Activated CD8-positive, alpha-beta T cell treated with anti-CD3 and anti-CD28 coated beads, Interleukin-2, amount 10 ng/mL, durations not matched to agents 7 days and 5 days (primary cell): Measurements from ENCODE around the gene ANKIB1. TPM values are rescaled to one million over a fixed set of nuclear protein-coding genes. Genes with fewer than 3 reads are reported as not detected.

Source experiments
- ATAC-seq: fragments of 150-1000 bp; cut with Tn5 transposase; one replicate; pipeline ENCODE4 v1.10.0; 2021; ENCODE audit warnings: moderate library complexity
- CTCF ChIA-PET: fragments of 350-600 bp; sonication (Branson Sonifier 250); formaldehyde crosslinking; loops from one replicate; lab custom pipeline; 2021; ENCODE audit warnings: antibody characterized with exemption; lab: Charles Lee
- POLR2A ChIA-PET: fragments of 350-600 bp; sonication (Branson Sonifier 250); formaldehyde crosslinking; loops from one replicate; lab custom pipeline; 2021; ENCODE audit warnings: antibody characterized with exemption; lab: Charles Lee
- DNase-seq: peaks from one replicate; pipeline ENCODE4 v3.0.0-alpha.2; 2020
- H3K27ac Mint-ChIP-seq: one replicate; pipeline ENCODE4 v1.8.0; 2021; ENCODE audit warnings: mild to moderate bottlenecking, mixed read lengths
- H3K27me3 Mint-ChIP-seq: one replicate; pipeline ENCODE4 v1.8.0; 2021; ENCODE audit warnings: low read depth, mixed read lengths
- H3K36me3 Mint-ChIP-seq: one replicate; pipeline ENCODE4 v1.8.0; 2021; ENCODE audit warnings: low read depth, mixed read lengths
- H3K4me1 Mint-ChIP-seq: one replicate; pipeline ENCODE4 v1.8.0; 2021; ENCODE audit warnings: low read depth, mixed read lengths
- H3K4me3 Mint-ChIP-seq: one replicate; pipeline ENCODE4 v1.8.0; 2021; ENCODE audit warnings: mild to moderate bottlenecking, mixed read lengths
- H3K9me3 Mint-ChIP-seq: one replicate; pipeline ENCODE4 v1.8.0; 2022; ENCODE audit warnings: mixed read lengths; ENCODE audit not compliant: insufficient read depth
- total RNA-seq, 2 experiments: library from RNA; stranded (reverse); gene quantifications; one replicate each; pipeline ENCODE4 v1.2.3, GENCODE V29; 2021

The ANKIB1 gene
- total RNA-seq, 2 experiments from 2014 or later: 55.7 to 57.1 TPM

DNA sequence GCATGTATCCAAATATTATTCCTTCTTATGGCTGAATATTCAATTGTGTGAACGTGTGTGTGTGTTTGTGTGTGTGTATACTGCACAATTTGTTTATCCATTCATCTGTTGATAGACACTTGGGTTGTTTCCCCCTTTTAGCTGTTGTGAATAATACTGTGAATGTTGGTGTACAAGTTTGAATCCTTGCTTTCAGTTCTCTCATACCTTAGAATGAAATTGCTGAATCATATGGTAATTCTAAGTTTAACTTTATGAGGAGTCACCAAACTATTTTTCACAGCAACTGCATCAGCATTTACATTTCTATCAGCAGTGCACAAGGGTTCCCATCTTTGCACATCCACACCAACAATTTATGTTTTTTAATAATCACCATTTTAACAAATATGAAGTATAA lies 114.6 kb downstream of the ANKIB1 start:
- Mint-ChIP-seq H3K9me3 (no peaks in the 10 kb centered on the region), H3K4me1 (no peaks in the 10 kb centered on the region), H3K27me3 (no peaks in the 10 kb centered on the region), H3K27ac (no peak overlapping the region), H3K36me3 (peaks cover 29% of the 10 kb centered on the region), H3K4me3 (no peak overlapping the region)
- CTCF ChIA-PET: no interaction called here
- DNase-seq (no peak), ATAC-seq (no peak)
- POLR2A ChIA-PET: no interaction called here

DNA sequence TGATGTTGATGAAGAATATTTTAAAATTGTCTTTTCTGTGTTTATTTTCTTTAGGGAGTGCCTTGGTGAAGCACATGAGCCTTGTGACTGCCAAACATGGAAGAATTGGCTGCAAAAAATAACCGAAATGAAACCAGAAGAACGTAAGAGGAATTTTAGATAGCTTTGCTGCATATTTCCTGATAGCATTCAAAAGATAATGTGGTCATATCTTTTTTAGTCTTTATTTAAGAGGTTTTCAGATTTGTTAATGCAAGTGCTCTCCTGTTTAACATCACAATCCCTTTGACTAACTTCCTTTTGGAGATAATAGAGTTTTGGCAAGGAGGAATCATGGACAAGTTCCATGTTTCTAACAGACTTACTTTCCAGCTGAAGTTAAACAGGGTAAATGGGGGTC lies 116.4 kb downstream of the ANKIB1 start:
- H3K27ac Mint-ChIP-seq: no peak overlapping the region
- H3K4me3 Mint-ChIP-seq: no peak overlapping the region
- no peaks in the 10 kb centered on the region for H3K9me3 Mint-ChIP-seq
- CTCF ChIA-PET: no interaction called here
- POLR2A ChIA-PET: no interaction called here
- no peak for ATAC-seq
- H3K27me3 Mint-ChIP-seq: no peaks in the 10 kb centered on the region
- no peak for DNase-seq
- H3K36me3 Mint-ChIP-seq: peaks cover 36% of the 10 kb centered on the region
- H3K4me1 Mint-ChIP-seq: no peaks in the 10 kb centered on the region

- DNase-seq (no peak), ATAC-seq (no peak)
- Mint-ChIP-seq H3K9me3 (no peaks in the 10 kb centered on the region), H3K27me3 (no peaks in the 10 kb centered on the region), H3K36me3 (peaks cover 23% of the 10 kb centered on the region), H3K4me1 (no peaks in the 10 kb centered on the region), H3K4me3 (no peak overlapping the region), H3K27ac (no peak overlapping the region)
- ChIA-PET CTCF (no interaction called here), POLR2A (no interaction called here)
These were observed 121.0 kb downstream of the ANKIB1 start for GRCh38 chr7:92366730-92367129.

DNA sequence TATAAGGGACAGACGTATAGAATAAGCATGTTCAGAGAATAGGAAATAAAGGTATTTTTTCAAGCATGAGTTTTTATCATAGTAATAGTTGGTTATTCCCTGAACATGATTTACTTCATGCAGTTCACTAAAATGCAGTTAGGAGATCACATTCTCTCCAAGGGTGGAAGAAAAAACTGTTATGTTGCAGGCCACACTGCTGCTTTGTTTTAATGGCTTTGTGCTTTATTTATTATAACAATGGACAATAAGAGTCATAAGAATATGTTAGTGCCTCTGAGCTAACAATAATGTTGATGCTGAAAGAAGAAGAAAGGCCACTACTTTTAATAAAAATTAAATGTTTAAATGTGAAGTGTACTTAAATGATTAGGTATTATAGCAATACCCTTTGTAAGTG lies 123.0 kb downstream of the ANKIB1 start:
- CTCF ChIA-PET: interaction anchor here (0.7 kb wide), 1 partner anchor 32 kb away, joined by 3 read pairs; no protein-coding TSS in a partner anchor
- Mint-ChIP-seq H3K27me3 (no peaks in the 10 kb centered on the region), H3K4me3 (no peak overlapping the region), H3K36me3 (peaks cover 16% of the 10 kb centered on the region), H3K27ac (no peak overlapping the region), H3K9me3 (no peaks in the 10 kb centered on the region), H3K4me1 (no peaks in the 10 kb centered on the region)
- POLR2A ChIA-PET: no interaction called here
- DNase-seq: no peak
- ATAC-seq: no peak

GRCh38 chr7:92375013-92375412 lies 129.2 kb downstream of the ANKIB1 start:
- DNase-seq (no peak), ATAC-seq (no peak)
- H3K27ac Mint-ChIP-seq: no peak overlapping the region
- H3K36me3 Mint-ChIP-seq: peaks cover 31% of the 10 kb centered on the region
- H3K4me3 Mint-ChIP-seq: no peak overlapping the region
- ChIA-PET POLR2A (no interaction called here), CTCF (no interaction called here)
- no peaks in the 10 kb centered on the region for H3K4me1 Mint-ChIP-seq
- H3K9me3 Mint-ChIP-seq: no peaks in the 10 kb centered on the region
- no peaks in the 10 kb centered on the region for H3K27me3 Mint-ChIP-seq

DNA sequence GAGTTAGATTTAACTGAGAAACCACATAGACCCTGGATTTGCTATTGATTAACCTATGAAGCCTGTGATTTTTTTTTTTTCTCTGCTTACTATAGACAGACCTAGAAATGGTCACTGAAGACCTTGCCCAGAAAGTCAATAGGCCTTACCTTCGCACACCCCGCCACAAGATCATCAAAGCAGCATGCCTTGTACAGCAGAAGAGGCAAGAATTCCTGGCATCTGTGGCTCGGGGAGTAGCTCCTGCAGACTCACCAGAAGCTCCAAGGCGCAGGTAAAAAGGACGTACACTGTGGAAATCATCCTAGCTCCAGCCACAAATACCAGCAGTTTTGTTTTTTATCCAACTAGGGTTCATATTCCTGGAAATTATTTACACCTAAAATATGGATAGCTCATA lies 145.3 kb downstream of the ANKIB1 start:
- Mint-ChIP-seq H3K36me3 (peaks cover 15% of the 10 kb centered on the region), H3K9me3 (no peaks in the 10 kb centered on the region), H3K27ac (no peak overlapping the region), H3K4me1 (peaks cover 3% of the 10 kb centered on the region), H3K4me3 (no peak overlapping the region), H3K27me3 (no peaks in the 10 kb centered on the region)
- ChIA-PET CTCF (interaction anchor here (0.7 to 1.1 kb wide), 2 partner anchors 13 to 211 kb away, joined by 3 to 4 read pairs; no protein-coding TSS in a partner anchor), POLR2A (no interaction called here)
- no peak for DNase-seq
- no peak for ATAC-seq

DNA sequence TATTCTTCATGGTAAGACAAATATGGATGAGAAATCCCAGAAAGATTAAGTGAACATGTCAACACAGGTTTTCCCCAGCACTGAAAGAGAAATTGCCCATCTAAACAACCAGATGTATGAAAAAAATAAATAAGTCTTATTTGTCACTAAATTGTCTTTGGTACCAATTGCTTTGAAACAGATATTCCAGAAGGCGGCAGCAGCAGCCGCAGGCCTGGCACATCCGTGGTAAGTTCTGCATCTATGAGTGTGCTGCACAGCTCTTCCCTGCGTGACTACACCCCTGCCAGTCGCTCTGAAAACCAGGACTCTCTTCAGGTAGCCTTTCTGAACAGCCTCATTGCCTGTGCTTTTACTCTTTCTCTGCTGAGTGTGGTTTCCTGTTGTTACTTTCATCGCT lies 151.8 kb downstream of the ANKIB1 start:
- Mint-ChIP-seq H3K27me3 (no peaks in the 10 kb centered on the region), H3K4me1 (peaks cover 3% of the 10 kb centered on the region), H3K36me3 (peaks cover 29% of the 10 kb centered on the region), H3K4me3 (no peak overlapping the region), H3K27ac (no peak overlapping the region), H3K9me3 (no peaks in the 10 kb centered on the region)
- ChIA-PET POLR2A (no interaction called here), CTCF (no interaction called here)
- ATAC-seq: no peak
- DNase-seq: no peak

GRCh38 chr7:92400013-92400412 lies 154.2 kb downstream of the ANKIB1 start:
- H3K4me3 Mint-ChIP-seq: no peak overlapping the region
- H3K27ac Mint-ChIP-seq: no peak overlapping the region
- peaks cover 23% of the 10 kb centered on the region for H3K4me1 Mint-ChIP-seq
- H3K9me3 Mint-ChIP-seq: no peaks in the 10 kb centered on the region
- H3K27me3 Mint-ChIP-seq: no peaks in the 10 kb centered on the region
- POLR2A ChIA-PET: no interaction called here
- DNase-seq: no peak
- peaks cover 43% of the 10 kb centered on the region for H3K36me3 Mint-ChIP-seq
- ATAC-seq: no peak
- CTCF ChIA-PET: no interaction called here

DNA sequence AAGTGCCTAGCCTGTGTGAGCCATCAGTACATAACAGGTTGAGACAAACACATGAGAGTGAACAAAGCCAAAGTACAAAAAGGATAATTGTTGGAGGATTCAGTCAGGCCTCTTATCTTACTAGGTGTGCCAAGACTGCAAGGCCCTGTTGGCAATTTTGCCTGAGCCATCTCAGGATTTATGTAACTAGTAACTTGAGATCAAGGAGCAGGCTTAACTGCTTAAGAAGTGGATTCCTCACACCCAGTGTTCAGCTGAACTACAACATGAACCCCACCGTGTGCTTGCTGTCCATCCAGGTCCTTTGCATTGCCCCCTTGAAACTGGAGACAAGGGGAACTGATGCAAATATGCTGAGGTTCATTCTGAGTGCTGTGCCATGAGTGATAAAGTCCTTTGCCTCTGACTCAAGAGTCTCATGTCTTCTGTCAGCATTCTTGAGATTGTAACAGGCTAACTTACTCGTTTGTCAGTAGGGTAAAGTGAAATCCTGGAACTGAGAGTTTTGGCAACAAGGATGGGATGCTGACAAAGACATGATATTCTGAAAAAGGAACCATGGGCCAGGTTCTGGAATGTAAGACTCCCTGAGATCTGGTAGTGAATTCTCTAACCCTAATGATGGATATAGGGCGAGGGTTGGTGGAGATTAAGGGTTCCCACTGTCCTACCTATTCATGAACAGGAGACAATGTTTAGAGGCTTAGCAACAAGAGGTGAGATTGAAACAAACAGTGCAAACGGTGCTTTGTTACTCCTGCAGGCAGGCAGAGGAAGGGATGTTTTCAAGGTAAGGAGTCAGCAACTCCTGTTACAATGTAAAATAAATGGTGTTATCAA lies 157.4 kb downstream of the ANKIB1 start:
- CTCF ChIA-PET: interaction anchor here (0.7 to 1.5 kb wide), 2 partner anchors 21 kb away, joined by 4 read pairs; no protein-coding TSS in a partner anchor

GRCh38 chr7:92403760-92404074 lies 157.9 kb downstream of the ANKIB1 start:
- no peak for DNase-seq
- Mint-ChIP-seq H3K27me3 (no peaks in the 10 kb centered on the region), H3K36me3 (peaks cover 28% of the 10 kb centered on the region), H3K4me1 (peaks cover 25% of the 10 kb centered on the region), H3K27ac (peak overlapping the region; percentile 22), H3K4me3 (no peak overlapping the region), H3K9me3 (no peaks in the 10 kb centered on the region)
- CTCF ChIA-PET: interaction anchor here (1.0 to 1.5 kb wide), 2 partner anchors 10 to 20 kb away, joined by 4 read pairs; no protein-coding TSS in a partner anchor
- POLR2A ChIA-PET: no interaction called here
- ATAC-seq: no peak

More for the DNA sequence above, 157.4 kb downstream of the ANKIB1 start:
- Mint-ChIP-seq H3K27me3 (no peaks in the 10 kb centered on the region), H3K27ac (no peak overlapping the region), H3K36me3 (peaks cover 33% of the 10 kb centered on the region), H3K9me3 (no peaks in the 10 kb centered on the region), H3K4me3 (no peak overlapping the region), H3K4me1 (peaks cover 25% of the 10 kb centered on the region)
- DNase-seq: no peak
- no peak for ATAC-seq
- POLR2A ChIA-PET: interaction anchor here (1.0 kb wide), 1 partner anchor 157 kb away, joined by 3 read pairs; the partner anchor contains the start of genes ANKIB1 and KRIT1

DNA sequence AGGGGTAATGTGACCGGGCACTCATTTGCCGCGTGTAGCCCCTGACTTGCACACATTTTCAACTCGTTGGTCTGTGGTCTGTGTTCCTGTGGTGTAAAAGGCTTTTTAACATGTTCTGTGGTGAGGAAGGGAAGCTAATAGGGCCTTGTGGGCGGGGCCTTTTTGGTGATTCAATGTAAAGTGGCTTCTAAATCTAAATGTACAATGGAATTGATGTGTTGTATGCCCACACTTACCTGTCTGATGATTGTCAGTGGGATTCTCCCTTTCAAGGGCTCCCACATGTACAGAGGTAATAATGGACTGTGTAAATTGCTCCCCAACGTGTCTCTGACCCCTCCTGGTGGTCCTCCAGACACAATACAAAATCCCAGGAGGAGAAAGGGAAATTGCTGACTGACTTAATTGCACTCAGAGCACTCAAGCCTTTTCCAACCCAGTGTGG lies 158.4 kb downstream of the ANKIB1 start:
- DNase-seq: peak; percentile 83
- peak overlapping the region; percentile 60 for H3K27ac Mint-ChIP-seq
- peak; percentile 90 for ATAC-seq
- no peaks in the 10 kb centered on the region for H3K27me3 Mint-ChIP-seq
- no peaks in the 10 kb centered on the region for H3K9me3 Mint-ChIP-seq
- peak overlapping the region; percentile 26 for H3K4me3 Mint-ChIP-seq
- POLR2A ChIA-PET: no interaction called here
- H3K4me1 Mint-ChIP-seq: peaks cover 25% of the 10 kb centered on the region
- CTCF ChIA-PET: interaction anchor here (0.9 to 1.5 kb wide), 7 partner anchors 10 to 524 kb away, joined by 3 to 5 read pairs (median 4); partner anchors contain the start of genes GATAD1 and MTERF1
- H3K36me3 Mint-ChIP-seq: peaks cover 26% of the 10 kb centered on the region

- Mint-ChIP-seq H3K27ac (no peak overlapping the region), H3K27me3 (peaks cover 17% of the 10 kb centered on the region), H3K36me3 (peaks cover 8% of the 10 kb centered on the region), H3K4me1 (peaks cover 8% of the 10 kb centered on the region), H3K4me3 (no peak overlapping the region), H3K9me3 (no peaks in the 10 kb centered on the region)
- CTCF ChIA-PET: interaction anchor here (0.6 to 3.0 kb wide), 2 partner anchors 15 to 173 kb away, joined by 3 to 9 read pairs; no protein-coding TSS in a partner anchor
- ATAC-seq (no peak), DNase-seq (no peak)
- POLR2A ChIA-PET: no interaction called here
These were observed 163.6 kb downstream of the ANKIB1 start for GRCh38 chr7:92409357-92409756.
